SK-N-SH treated with all-trans-retinoic acid at 6 μM for 48 hours (cell line): ENCODE results near the gene SLMAP.

Source experiments
- BACH2 ChIP-seq: fragments of 250-450 bp; sonication (Bioruptor Pico); IDR thresholded peaks from 2 replicates; pipeline ENCODE4 v1.9.0; 2021; ENCODE audit warnings: mild to moderate bottlenecking, borderline replicate concordance
- CREB5 ChIP-seq: fragments of 250-450 bp; sonication (Bioruptor Pico); IDR thresholded peaks from 2 replicates; pipeline ENCODE4 v1.5.1; 2020; ENCODE audit warnings: low read depth, mild to moderate bottlenecking, moderate library complexity
- CSRNP3 ChIP-seq: fragments of 250-450 bp; sonication (Bioruptor Pico); IDR thresholded peaks from 2 replicates; pipeline ENCODE4 v1.5.1; 2021; ENCODE audit warnings: mild to moderate bottlenecking, moderate library complexity
- ESRRG ChIP-seq: fragments of 250-450 bp; sonication (Bioruptor Pico); IDR thresholded peaks from 2 replicates; pipeline ENCODE4 v1.6.1; 2021; ENCODE audit warnings: mild to moderate bottlenecking
- GLIS3 ChIP-seq: fragments of 250-450 bp; sonication (Bioruptor Pico); IDR thresholded peaks from 2 replicates; pipeline ENCODE4 v1.5.0; 2020; ENCODE audit warnings: mild to moderate bottlenecking, moderate library complexity
- PATZ1 ChIP-seq: fragments of 250-450 bp; sonication (Bioruptor Pico); IDR thresholded peaks from 2 replicates; pipeline ENCODE4 v1.8.0; 2020; ENCODE audit warnings: mild to moderate bottlenecking, moderate library complexity, borderline replicate concordance
- SNAI2 ChIP-seq: fragments of 250-450 bp; sonication (Bioruptor Pico); IDR thresholded peaks from 2 replicates; pipeline ENCODE4 v1.5.0; 2020; ENCODE audit warnings: mild to moderate bottlenecking, moderate library complexity
- ZFP3 ChIP-seq: fragments of 250-450 bp; sonication (Bioruptor Pico); IDR thresholded peaks from 2 replicates; pipeline ENCODE4 v1.5.0; 2020; ENCODE audit warnings: mild to moderate bottlenecking, moderate library complexity
- ZFP30 ChIP-seq: fragments of 450-650 bp; formaldehyde crosslinking; IDR thresholded peaks from 2 replicates; pipeline ENCODE4 v1.5.0; 2022; ENCODE audit warnings: mild to moderate bottlenecking, moderate library complexity
- ZNF70 ChIP-seq: fragments of 450-650 bp; formaldehyde crosslinking; IDR thresholded peaks from 2 replicates; pipeline ENCODE4 v1.5.0; 2020; ENCODE audit warnings: mild to moderate bottlenecking, moderate library complexity
- ZNF8 ChIP-seq: fragments of 450-650 bp; formaldehyde crosslinking; IDR thresholded peaks from 2 replicates; pipeline ENCODE4 v1.5.0; 2020; ENCODE audit warnings: mild to moderate bottlenecking, moderate library complexity

- TF ChIP-seq CSRNP3 (CRISPR knock-in tag) (no peak), ESRRG (CRISPR knock-in tag) (no peak), ZFP30 (CRISPR knock-in tag) (no peak), PATZ1 (CRISPR knock-in tag) (no peak; the same call in 1 of the 2 replicates), GLIS3 (no peak), ZFP3 (no peak), BACH2 (CRISPR knock-in tag) (no peak), ZNF8 (CRISPR knock-in tag) (no peak), ZNF70 (CRISPR knock-in tag) (no peak), CREB5 (no peak), SNAI2 (no peak)
These were observed 196.5 kb downstream of the SLMAP start for GRCh38 chr3:57952651-57953050.
